Glutamatergic neuron (in vitro differentiated cells): Measurements from ENCODE around the gene PFKL. TPM values are rescaled to one million over a fixed set of nuclear protein-coding genes. Genes with fewer than 3 reads are reported as not detected.

ENCODE experiments used
- DNase-seq: peaks from one replicate; pipeline ENCODE4 v3.0.0; 2022
- H3K27ac Mint-ChIP-seq: one replicate; pipeline ENCODE4 v1.8.0; 2020; ENCODE audit warnings: mild to moderate bottlenecking, mixed read lengths, inconsistent platforms; ENCODE audit not compliant: unreplicated experiment
- H3K27me3 Mint-ChIP-seq: one replicate; pipeline ENCODE4 v1.8.0; 2020; ENCODE audit warnings: mild to moderate bottlenecking, moderate library complexity, mixed read lengths, inconsistent platforms; ENCODE audit not compliant: unreplicated experiment
- H3K36me3 Mint-ChIP-seq: one replicate; pipeline ENCODE4 v1.8.0; 2020; ENCODE audit warnings: mild to moderate bottlenecking, mixed read lengths, inconsistent platforms; ENCODE audit not compliant: unreplicated experiment
- H3K4me1 Mint-ChIP-seq: one replicate; pipeline ENCODE4 v1.8.0; 2020; ENCODE audit warnings: mild to moderate bottlenecking, low read depth, mixed read lengths, inconsistent platforms; ENCODE audit not compliant: unreplicated experiment
- H3K4me3 Mint-ChIP-seq: one replicate; pipeline ENCODE4 v1.8.0; 2020; ENCODE audit warnings: mild to moderate bottlenecking, mixed read lengths, inconsistent platforms; ENCODE audit not compliant: unreplicated experiment
- H3K9me3 Mint-ChIP-seq: one replicate; pipeline ENCODE4 v1.8.0; 2020; ENCODE audit warnings: mild to moderate bottlenecking, moderate library complexity, mixed read lengths, inconsistent platforms; ENCODE audit not compliant: unreplicated experiment
- CTCF ChIP-seq: fragments of 200-600 bp; sonication (generic); IDR thresholded peaks from one replicate; pipeline ENCODE4 v1.5.0; 2021; ENCODE audit not compliant: partially characterized antibody, unreplicated experiment
- total RNA-seq: library from RNA; stranded (reverse); fragmentation: NEBNext Ultra II Directional; extraction: Animal tissue kit (Norgen Biotek cat#: 25700); gene quantifications from one replicate; pipeline ENCODE4 v1.2.1, GENCODE V29; 2021; ENCODE audit not compliant: unreplicated experiment

PFKL gene
- total RNA-seq, 1 donor from 2014 or later, result 48.6 TPM

- no peak for DNase-seq
- no peak overlapping the region for H3K27ac Mint-ChIP-seq
- H3K36me3 Mint-ChIP-seq, result no peaks in the 10 kb centered on the region
- TF ChIP-seq CTCF, result no peak
- H3K4me1 Mint-ChIP-seq, result no peaks in the 10 kb centered on the region
- H3K9me3 Mint-ChIP-seq, result no peaks in the 10 kb centered on the region
- H3K4me3 Mint-ChIP-seq, result no peak overlapping the region
- peaks cover 2% of the 10 kb centered on the region for H3K27me3 Mint-ChIP-seq
Observed at GRCh38 chr21:44318489-44319285, 18.8 kb downstream of the PFKL start.

- H3K27me3 Mint-ChIP-seq, result peaks cover 2% of the 10 kb centered on the region
- TF ChIP-seq CTCF, result no peak
- H3K36me3 Mint-ChIP-seq, result no peaks in the 10 kb centered on the region
- no peaks in the 10 kb centered on the region for H3K4me1 Mint-ChIP-seq
- H3K4me3 Mint-ChIP-seq, result no peak overlapping the region
- no peak overlapping the region for H3K27ac Mint-ChIP-seq
- H3K9me3 Mint-ChIP-seq, result no peaks in the 10 kb centered on the region
- no peak for DNase-seq
Observed at GRCh38 chr21:44319407-44320065, 19.7 kb downstream of the PFKL start.

GRCh38 chr21:44320847-44321246 lies 21.0 kb downstream of the PFKL start:
- Mint-ChIP-seq H3K27ac (no peak overlapping the region), H3K4me3 (no peak overlapping the region), H3K27me3 (peaks cover 2% of the 10 kb centered on the region)

GRCh38 chr21:44321846-44322450 lies 22.1 kb downstream of the PFKL start:
- Mint-ChIP-seq H3K27me3 (peaks cover 2% of the 10 kb centered on the region), H3K4me1 (no peaks in the 10 kb centered on the region), H3K9me3 (no peaks in the 10 kb centered on the region), H3K27ac (no peak overlapping the region), H3K36me3 (no peaks in the 10 kb centered on the region), H3K4me3 (no peak overlapping the region)
- DNase-seq, result no peak
- TF ChIP-seq CTCF, result no peak

More at GRCh38 chr21:44320847-44321246, 21.0 kb downstream of the PFKL start:
- DNase-seq, result no peak
- Mint-ChIP-seq H3K9me3 (no peaks in the 10 kb centered on the region), H3K36me3 (no peaks in the 10 kb centered on the region), H3K4me1 (no peaks in the 10 kb centered on the region)
- TF ChIP-seq CTCF, result no peak
